Ishikawa (cell line): Measurements from ENCODE around the gene PLCB3.

Source experiments
- CEBPB ChIP-seq: IDR thresholded peaks from 2 replicates; pipeline ENCODE4 v1.6.1; 2012
- CREB1 ChIP-seq: IDR thresholded peaks from 2 replicates; pipeline ENCODE4 v1.6.1; 2012; ENCODE audit warnings: low read depth
- EGR1 ChIP-seq: IDR thresholded peaks from 2 replicates; pipeline ENCODE4 v1.6.1; 2012
- EP300 ChIP-seq: IDR thresholded peaks from 2 replicates; pipeline ENCODE4 v1.6.1; 2012; ENCODE audit warnings: borderline replicate concordance
- FOXM1 ChIP-seq: IDR thresholded peaks from 2 replicates; pipeline ENCODE4 v1.6.1; 2012; ENCODE audit warnings: low read depth, borderline replicate concordance
- MAX ChIP-seq: IDR thresholded peaks from 2 replicates; pipeline ENCODE4 v1.6.1; 2012
- NFIC ChIP-seq: IDR thresholded peaks from 2 replicates; pipeline ENCODE4 v1.6.1; 2012
- RAD21 ChIP-seq: IDR thresholded peaks from 2 replicates; pipeline ENCODE4 v1.6.1; 2012; ENCODE audit warnings: low read depth
- TAF1 ChIP-seq: IDR thresholded peaks from 2 replicates; pipeline ENCODE4 v1.6.1; 2012; ENCODE audit warnings: low read depth, mild to moderate bottlenecking
- TCF12 ChIP-seq: IDR thresholded peaks from 2 replicates; pipeline ENCODE4 v1.6.1; 2012; ENCODE audit warnings: low read depth
- TEAD4 ChIP-seq: IDR thresholded peaks from 2 replicates; pipeline ENCODE4 v1.6.1; 2012
- YY1 ChIP-seq: IDR thresholded peaks from 2 replicates; pipeline ENCODE4 v1.6.1; 2012; ENCODE audit warnings: low read depth
- ZBTB7A ChIP-seq: IDR thresholded peaks from 2 replicates; pipeline ENCODE4 v1.6.1; 2012; ENCODE audit warnings: low read depth
- TF ChIP-seq, protein P1 (sequence below): IDR thresholded peaks from 2 replicates; pipeline ENCODE4 v1.6.1; 2012
- TF ChIP-seq, protein P2 (sequence below): IDR thresholded peaks from 2 replicates; pipeline ENCODE4 v1.6.1; 2012; ENCODE audit warnings: low read depth, mild to moderate bottlenecking

Gene PLCB3

DNA sequence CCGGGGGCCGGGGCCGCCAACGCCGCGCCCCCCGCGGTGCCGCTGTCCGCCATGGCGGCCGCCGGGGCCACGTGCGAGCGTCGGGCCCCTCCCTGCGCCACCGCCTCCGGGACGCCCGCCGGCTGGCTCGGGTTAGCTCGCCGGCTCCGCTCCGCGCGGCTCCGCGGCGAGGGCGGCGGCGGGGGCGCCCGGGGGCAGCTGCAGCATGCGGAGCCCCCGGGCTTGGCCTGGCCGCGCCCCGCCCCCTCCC, 4.8 kb upstream of the PLCB3 start:
- TF ChIP-seq MAX = peak; percentile 21; the same call in 1 of the 2 replicates
- TF ChIP-seq, protein P1, sequence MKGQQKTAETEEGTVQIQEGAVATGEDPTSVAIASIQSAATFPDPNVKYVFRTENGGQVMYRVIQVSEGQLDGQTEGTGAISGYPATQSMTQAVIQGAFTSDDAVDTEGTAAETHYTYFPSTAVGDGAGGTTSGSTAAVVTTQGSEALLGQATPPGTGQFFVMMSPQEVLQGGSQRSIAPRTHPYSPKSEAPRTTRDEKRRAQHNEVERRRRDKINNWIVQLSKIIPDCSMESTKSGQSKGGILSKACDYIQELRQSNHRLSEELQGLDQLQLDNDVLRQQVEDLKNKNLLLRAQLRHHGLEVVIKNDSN = peak; percentile 38; the same call in 1 of the 2 replicates
- TF ChIP-seq YY1 = peak; percentile 72

- TF ChIP-seq MAX (peak; percentile 97), EGR1 (peak; percentile 34), CEBPB (no peak), TAF1 (peak; percentile 17; the same call in 1 of the 2 replicates), TCF12 (peak; percentile 64; the same call in 1 of the 2 replicates), ZBTB7A (peak; percentile 93), FOXM1 (no peak), RAD21 (no peak), TEAD4 (no peak), CREB1 (no peak), EP300 (0 out of 2 replicates have a peak, but pooled peaks have one; percentile 27), NFIC (0 out of 2 replicates have a peak, but pooled peaks have one; percentile 15), YY1 (peak; percentile 97)
- TF ChIP-seq, protein P2, sequence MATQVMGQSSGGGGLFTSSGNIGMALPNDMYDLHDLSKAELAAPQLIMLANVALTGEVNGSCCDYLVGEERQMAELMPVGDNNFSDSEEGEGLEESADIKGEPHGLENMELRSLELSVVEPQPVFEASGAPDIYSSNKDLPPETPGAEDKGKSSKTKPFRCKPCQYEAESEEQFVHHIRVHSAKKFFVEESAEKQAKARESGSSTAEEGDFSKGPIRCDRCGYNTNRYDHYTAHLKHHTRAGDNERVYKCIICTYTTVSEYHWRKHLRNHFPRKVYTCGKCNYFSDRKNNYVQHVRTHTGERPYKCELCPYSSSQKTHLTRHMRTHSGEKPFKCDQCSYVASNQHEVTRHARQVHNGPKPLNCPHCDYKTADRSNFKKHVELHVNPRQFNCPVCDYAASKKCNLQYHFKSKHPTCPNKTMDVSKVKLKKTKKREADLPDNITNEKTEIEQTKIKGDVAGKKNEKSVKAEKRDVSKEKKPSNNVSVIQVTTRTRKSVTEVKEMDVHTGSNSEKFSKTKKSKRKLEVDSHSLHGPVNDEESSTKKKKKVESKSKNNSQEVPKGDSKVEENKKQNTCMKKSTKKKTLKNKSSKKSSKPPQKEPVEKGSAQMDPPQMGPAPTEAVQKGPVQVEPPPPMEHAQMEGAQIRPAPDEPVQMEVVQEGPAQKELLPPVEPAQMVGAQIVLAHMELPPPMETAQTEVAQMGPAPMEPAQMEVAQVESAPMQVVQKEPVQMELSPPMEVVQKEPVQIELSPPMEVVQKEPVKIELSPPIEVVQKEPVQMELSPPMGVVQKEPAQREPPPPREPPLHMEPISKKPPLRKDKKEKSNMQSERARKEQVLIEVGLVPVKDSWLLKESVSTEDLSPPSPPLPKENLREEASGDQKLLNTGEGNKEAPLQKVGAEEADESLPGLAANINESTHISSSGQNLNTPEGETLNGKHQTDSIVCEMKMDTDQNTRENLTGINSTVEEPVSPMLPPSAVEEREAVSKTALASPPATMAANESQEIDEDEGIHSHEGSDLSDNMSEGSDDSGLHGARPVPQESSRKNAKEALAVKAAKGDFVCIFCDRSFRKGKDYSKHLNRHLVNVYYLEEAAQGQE = peak; percentile 28; the same call in 1 of the 2 replicates
- TF ChIP-seq, protein P1 = no peak; the same call in 1 of the 2 replicates
These were observed 4.2 kb upstream of the PLCB3 start, which contains the start of gene PPP1R14B for GRCh38 chr11:64246871-64247728. PPP1R14B (minus strand) TSS chr11:64246943; CDS start chr11:64246673, 270 bp downstream.

DNA sequence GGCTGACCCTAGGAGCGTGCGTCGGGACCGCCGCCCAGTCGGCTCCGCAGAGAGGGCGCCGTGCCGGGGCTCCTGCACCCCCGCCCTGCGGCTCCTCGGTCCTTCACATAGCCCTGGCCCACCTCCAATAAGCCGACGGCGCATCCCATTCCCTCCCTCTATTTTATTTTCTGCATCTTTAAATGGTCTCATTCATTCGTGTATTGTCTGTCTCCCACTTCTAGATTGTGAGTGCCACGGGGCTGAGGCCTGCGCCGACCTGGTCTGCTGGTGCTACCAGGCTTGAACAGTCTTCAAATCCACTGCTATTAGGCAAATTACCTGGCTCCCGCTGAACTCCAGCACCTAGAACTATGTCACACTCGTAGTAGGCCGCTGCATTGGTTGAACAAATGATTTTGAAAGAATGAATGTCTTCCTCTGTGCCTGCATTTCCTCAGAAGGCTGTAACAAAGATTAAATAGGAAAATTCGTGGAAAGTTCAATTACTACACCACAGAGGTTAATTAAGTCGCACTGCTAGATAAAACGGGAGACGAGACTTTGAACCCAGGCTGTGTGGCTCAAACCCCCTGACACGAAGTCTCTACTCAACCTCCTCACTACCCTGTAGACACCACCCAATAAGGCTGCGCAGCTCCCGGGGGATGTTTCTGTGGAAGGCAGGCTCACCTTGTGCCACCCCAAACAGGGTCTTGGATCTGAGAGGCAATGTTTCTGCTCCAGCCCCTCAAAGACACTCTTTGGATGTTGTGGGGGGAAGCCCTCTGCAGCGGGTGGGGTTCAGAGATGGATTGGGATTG, 3.4 kb upstream of the PLCB3 start:
- TF ChIP-seq FOXM1 (no peak), TAF1 (no peak), EP300 (no peak), CEBPB (no peak), TEAD4 (no peak), NFIC (no peak), CREB1 (no peak), EGR1 (no peak), ZBTB7A (no peak)
- TF ChIP-seq, protein P1 = no peak

GRCh38 chr11:64248578-64248977, 2.8 kb upstream of the PLCB3 start:
- TF ChIP-seq CREB1 (no peak), TCF12 (no peak), FOXM1 (no peak), YY1 (no peak), EGR1 (no peak)
- TF ChIP-seq, protein P2 = no peak
- TF ChIP-seq, protein P1 = no peak

DNA sequence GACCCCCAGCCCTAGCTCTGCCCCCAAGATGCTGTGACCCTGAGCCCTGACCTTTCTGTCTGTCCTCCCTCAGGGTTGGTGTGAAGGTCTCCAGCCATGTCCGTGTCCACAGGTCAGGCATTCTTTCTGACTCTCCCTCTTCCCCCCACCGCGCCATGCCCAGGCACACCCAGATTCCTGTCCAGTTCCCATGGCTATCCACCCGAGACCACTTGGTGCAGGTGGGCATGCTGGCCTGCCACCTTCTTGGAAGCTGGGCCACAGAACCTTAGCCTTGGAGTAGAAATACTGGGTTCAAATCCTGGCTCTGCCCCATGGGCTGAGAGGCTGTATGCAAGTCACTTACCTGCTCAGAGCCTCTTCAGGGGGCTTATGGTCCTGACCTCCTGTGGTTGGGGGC, 2.3 kb upstream of the PLCB3 start:
- TF ChIP-seq CREB1 = no peak
- TF ChIP-seq EGR1 = no peak
- TF ChIP-seq YY1 = no peak
